HG03139 (cell line): Measurements from ENCODE around the gene TRIM59.

Experiments
- ATAC-seq: cut with Tn5 transposase; IDR thresholded peaks from one replicate; pipeline ENCODE4 v1.9.1; 2021; ENCODE audit not compliant: unreplicated experiment

TRIM59 gene

DNA sequence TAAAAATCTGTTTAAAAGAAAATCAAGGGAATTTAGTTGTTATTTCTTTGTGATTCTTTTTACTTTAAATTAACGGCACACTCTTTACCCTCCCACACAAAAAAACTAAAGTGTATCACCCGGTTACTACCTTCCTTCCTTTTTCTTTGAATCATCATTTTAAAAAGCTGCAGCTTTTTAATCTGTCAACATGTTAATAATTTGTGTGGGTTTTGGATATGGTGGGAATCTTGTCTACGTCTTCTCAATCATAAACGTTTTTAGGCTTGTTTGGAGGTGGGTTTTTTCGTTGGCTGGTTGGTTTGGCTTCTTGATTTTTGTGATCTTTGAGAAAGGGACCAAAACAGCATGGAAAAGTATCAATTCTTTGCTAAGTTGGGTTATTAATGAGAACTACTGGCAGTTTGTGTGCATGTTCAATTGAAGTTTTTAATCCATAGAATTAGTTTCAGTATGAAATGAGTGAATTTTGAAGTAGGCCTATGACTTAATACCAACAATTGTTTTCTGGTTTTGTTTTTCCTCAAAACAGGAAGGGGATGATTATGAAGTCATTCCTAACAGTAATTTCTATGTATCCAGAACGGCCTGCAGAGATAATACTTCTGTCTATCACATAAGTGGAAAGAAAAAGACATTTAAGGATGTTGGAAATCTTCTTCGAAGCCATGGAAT, 45.7 kb downstream of the TRIM59 start:
- ATAC-seq = no peak

DNA sequence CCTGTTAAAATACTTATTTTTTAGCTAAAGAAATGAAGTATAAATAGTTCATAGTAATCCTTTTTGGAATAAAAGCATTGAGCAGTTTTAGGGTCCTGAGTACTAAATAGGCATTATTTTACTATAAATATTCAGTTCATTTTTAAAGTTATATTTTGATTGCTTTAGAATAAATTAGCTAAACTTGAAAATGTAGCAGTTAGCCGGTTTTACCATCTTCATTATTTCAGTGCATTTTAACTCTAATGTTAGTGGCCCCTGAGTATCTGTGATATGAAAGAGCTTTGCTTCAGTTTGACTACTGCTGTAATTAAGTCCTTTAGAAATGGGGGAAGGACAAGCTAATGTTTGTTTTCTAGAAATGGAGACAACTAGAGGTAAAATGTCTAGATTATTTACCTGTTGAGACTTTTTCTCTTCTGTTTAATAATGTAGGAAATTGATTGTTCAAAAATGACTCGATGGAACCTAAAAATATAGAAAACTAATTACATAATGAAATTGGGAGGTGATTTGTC, 46.5 kb downstream of the TRIM59 start:
- no peak for ATAC-seq

DNA sequence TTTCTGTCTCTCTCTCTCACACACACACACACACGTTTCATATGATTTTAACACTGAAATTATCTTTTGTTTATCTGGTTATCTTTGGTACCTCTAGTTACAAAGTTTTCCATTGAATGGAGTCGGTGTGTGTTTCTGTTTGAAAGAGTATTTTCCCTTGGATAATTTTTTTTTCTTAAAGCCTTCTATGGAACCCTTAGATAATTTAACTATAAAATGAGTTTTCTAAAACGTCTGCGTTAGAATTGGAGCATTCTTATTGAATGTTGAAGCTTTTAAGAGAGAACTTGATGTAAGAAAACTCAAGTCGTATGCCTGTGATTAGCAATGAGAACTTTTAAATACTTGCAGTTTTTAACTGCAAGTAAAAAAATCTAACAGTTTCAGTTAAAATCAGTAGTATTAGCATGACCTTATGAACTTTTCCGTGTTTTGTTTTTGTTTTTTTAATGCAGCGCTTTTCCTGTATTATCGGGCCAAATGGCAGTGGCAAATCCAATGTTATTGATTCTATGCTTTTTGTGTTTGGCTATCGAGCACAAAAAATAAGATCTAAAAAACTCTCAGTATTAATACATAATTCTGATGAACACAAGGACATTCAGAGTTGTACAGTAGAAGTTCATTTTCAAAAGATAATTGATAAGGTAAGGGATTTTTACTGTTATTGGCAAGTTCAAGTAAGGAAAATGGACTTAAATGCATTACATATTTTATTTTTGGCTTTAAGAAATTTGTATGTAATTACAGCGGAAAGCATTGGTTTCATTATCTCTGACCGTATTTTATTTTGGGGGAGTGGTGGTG, 47.2 kb downstream of the TRIM59 start:
- ATAC-seq = no peak

DNA sequence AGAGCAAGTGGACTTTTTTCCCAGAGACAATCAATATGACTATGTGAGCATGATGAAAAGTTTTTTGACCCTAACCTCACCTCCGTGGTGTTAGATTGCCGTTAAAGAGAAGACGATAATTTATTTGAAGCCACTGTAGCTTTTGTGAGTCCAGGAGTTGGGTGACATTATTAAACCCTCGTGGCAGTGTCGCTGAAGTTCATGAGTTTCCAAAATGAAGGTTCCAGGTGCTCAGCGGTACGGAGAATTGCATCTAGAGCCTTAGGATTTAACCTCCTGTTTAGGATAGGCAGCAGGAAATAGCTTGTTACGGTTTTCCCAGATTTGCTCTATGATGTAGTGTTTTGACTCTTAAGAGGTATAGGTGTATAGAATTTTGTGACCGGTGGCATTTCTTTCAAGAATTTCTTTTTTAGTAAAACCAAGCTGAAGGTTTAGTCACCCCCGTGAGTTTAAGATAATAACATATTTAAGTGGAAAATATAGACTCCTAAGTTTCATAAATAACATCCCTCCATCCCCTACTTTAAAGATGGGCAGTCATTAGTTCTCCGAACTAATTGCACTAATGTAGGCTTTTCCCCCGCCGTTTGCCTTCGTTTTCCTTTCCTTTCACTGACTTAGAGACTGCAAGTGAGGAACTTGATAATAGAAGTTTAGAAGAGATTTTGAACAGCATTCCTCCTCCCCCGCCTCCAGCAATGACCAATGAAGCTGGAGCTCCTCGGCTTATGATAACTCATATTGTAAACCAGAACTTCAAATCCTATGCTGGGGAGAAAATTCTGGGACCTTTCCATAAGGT, 48.1 kb downstream of the TRIM59 start:
- ATAC-seq = no peak

DNA sequence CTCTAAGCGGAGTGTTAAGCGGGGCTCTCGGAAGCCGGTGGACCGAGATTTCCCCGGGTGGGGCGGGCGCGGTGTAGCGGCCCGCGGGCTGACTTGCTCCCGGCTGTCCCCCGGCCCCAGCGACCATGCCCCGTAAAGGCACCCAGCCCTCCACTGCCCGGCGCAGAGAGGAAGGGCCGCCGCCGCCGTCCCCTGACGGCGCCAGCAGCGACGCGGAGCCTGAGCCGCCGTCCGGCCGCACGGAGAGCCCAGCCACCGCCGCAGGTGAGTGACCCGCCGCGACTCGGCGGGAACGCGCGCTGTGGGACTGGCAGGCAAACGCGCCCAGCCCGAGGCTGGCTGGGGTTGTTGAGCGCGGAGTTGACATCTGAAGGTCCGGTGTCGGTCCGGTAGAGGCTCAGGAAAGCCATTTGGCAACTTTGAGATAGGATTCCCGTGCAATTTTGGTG, 48.9 kb downstream of the TRIM59 start:
- no peak for ATAC-seq

DNA sequence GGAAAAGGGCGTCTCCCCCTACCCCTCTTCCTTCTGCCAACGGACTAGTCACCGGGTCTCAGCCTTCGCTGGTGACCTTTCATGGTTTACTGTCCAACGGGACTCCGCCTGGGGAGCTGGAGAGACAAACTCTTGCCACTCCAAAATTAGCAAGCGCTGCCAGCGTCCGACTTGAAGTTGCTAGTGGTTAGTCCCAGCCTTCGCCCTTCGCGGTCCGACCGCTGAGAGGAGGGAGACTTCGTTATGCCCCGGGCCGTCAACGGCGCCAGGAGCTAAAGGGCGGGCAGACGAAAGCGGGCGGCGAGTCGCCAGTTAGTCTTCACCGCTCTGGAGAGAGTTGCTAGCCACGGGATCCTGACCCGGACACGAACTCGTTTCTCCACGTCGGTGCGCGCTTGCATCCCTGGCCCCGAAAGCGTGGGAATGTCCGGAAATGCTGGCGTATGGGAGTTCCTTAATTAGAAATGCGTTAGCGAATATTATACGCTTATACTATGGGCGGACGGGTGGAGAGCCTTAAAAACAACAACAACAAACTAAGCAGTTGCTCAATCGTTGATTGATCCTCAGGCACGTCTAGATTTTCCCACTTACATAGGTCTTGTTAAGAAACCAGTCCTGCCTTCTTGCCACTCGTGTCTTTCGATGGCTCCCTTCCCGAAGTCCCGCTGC, 49.4 kb downstream of the TRIM59 start:
- peak; percentile 8 for ATAC-seq

DNA sequence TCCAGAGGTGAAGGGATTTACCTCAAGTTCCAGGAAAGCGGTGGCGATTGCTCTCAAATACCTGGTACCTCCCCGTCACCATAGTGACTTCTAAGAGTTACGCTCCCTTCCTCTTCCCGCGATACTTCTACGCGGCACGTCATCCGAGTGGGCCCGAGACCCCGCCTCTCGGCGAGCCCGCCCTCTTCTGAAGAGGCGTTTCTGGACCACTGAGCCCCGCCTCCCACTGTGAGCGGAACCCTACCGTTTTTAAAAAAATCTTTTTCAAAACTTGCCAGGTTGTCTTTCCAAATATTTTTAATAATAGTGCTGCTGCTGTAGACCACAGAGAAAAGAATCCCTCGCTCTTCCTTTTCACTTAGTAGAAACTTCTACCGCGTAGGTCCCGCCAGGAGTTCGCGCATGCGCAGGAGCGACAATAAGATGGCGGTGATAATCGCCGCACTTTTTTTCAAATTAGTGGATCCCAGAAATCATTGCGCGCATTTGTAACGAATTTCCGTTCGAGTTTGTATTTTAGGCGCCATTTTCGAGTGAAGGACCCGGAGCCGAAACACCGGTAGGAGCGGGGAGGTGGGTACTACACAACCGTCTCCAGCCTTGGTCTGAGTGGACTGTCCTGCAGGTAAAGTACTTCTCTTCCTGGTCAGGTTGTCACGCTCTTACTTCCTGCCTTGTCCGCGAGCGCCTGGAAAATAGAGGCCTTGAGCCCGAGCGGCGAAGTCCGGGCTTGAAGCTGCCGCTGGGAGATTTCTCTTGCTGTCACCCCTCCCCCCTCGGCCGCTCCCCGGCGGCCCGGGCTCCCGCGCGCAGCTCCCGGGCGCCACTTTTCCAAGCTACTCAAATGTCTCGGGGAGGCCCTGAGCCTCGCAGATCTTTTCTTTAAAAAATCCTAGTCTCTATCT, 50.2 kb downstream of the TRIM59 start, which contains the start of the genes IFT80 and SMC4:
Gene IFT80 (minus strand): TSS at position 101 of the 905 bp plus-strand sequence. CDS start 14,625 bp downstream, outside the sequence.
Gene SMC4 (plus strand): TSS at position 526 of the 905 bp plus-strand sequence. CDS start 1,177 bp downstream, outside the sequence.
- peak; percentile 89 for ATAC-seq

- ATAC-seq = peak; percentile 6
These were observed 50.8 kb downstream of the TRIM59 start for GRCh38 chr3:160398820-160399124.

- no peak for ATAC-seq
These were observed 54.3 kb downstream of the TRIM59 start for GRCh38 chr3:160395297-160395696.

DNA sequence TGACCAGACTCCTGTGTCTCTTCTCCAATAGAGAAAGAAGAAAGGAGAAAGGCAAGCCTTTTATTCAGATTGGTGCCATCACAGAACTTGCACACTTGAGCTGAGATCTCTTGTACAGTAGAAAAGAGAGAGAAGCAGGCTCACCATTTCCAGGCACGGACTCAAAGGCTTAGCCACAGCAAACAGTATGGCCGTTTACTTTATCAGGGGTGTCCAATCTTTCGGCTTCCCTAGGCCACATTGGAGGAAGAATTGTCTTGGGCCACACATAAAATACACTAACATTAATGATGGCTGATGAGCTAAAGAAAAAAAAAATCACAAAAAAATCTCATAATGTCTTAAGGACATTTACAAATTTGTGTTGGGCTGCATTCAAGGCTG, 55.6 kb downstream of the TRIM59 start:
- no peak for ATAC-seq

DNA sequence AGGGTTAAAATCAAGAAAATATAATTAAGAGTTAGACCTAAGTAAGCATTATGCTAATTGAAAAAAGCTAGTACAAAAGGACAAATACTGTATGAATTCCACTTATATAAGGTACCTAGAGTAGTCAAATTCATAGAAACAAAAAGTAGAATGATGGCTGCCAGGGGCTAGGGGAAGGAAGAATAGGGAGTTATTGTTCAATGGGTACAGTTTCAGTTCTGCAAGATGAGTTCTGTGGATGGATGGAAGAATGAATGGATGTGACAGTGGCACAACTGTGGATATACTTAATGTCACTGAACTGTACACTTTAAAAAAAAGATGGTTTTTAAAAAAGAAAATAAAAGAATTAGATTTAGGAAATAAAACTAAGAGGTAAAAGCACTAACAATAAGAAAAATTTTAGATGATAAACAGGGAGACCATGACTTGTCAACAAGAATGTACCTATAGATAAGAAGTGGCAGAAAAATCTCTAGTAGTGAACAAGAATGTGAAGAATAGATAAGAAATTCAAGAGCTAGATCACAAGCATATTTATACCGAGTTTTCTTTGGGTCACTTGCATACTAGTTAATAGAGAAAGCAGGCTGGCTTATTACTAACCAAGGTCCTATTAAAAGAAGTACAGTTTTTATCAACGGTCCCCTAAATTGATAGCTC, 56.1 kb downstream of the TRIM59 start:
- ATAC-seq = no peak

DNA sequence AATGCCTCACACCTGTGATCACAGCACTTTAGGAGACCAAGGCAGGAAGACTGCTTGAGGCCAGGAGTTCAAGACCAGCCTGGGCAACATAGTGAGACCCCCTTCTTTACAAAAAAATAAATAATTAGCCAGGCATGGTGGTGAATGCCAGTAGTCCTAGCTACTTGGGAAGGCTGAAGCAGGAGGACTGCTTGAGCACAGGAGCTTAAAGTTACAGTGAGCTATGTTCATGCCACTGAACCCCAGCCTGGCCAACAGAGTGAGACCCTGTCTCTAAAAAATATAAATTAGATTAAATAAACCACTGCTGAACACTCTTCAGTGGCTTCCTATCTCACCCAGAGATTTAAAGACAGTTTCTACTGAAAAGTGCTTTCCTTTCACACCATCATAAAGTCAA, 56.8 kb downstream of the TRIM59 start:
- ATAC-seq = no peak

GRCh38 chr3:160390565-160391138, 58.9 kb downstream of the TRIM59 start:
- ATAC-seq = no peak
